Memory B cell (primary cell): ENCODE results near the gene HPCAL1.

ENCODE experiments used
- ATAC-seq: fragments of 150-1000 bp; cut with Tn5 transposase; 2 replicates; pipeline ENCODE4 v1.10.0; 2021; ENCODE audit warnings: low read depth, mild to moderate bottlenecking, moderate library complexity
- DNase-seq, 2 donors: peaks; one replicate each; pipeline ENCODE4 v3.0.0; 2022; ENCODE audit warnings: low spot score in 2 of 2
- H3K27ac Mint-ChIP-seq: one replicate; pipeline ENCODE4 v1.8.0; 2022; ENCODE audit warnings: mild to moderate bottlenecking, moderate library complexity, mixed read lengths
- H3K27me3 Mint-ChIP-seq: one replicate; pipeline ENCODE4 v1.8.0; 2022; ENCODE audit warnings: mixed read lengths
- H3K36me3 Mint-ChIP-seq: one replicate; pipeline ENCODE4 v1.8.0; 2022; ENCODE audit warnings: mild to moderate bottlenecking, mixed read lengths
- H3K4me1 Mint-ChIP-seq: one replicate; pipeline ENCODE4 v1.8.0; 2022; ENCODE audit warnings: mixed read lengths
- H3K4me3 Mint-ChIP-seq: one replicate; pipeline ENCODE4 v1.8.0; 2022; ENCODE audit warnings: mild to moderate bottlenecking, moderate library complexity, mixed read lengths
- H3K9me3 Mint-ChIP-seq: one replicate; pipeline ENCODE4 v1.8.0; 2022; ENCODE audit warnings: mixed read lengths

HPCAL1 gene

GRCh38 chr2:10342245-10342951, 39.7 kb downstream of the HPCAL1 start:
- Mint-ChIP-seq H3K27me3 (no peaks in the 10 kb centered on the region), H3K9me3 (no peaks in the 10 kb centered on the region), H3K27ac (no peak overlapping the region), H3K4me3 (no peak overlapping the region), H3K4me1 (peaks cover 41% of the 10 kb centered on the region), H3K36me3 (peaks cover 9% of the 10 kb centered on the region)
- ATAC-seq (no peak), DNase-seq (no peak)

GRCh38 chr2:10343191-10343590, 40.5 kb downstream of the HPCAL1 start:
- peak overlapping the region; percentile 29 for H3K27ac Mint-ChIP-seq
- peaks cover 40% of the 10 kb centered on the region for H3K4me1 Mint-ChIP-seq
- no peak for ATAC-seq
- no peak for DNase-seq
- H3K9me3 Mint-ChIP-seq: no peaks in the 10 kb centered on the region
- no peak overlapping the region for H3K4me3 Mint-ChIP-seq
- H3K27me3 Mint-ChIP-seq: no peaks in the 10 kb centered on the region
- H3K36me3 Mint-ChIP-seq: peaks cover 5% of the 10 kb centered on the region

GRCh38 chr2:10343658-10344057, 41.0 kb downstream of the HPCAL1 start:
- Mint-ChIP-seq H3K27ac (peak overlapping the region; percentile 29), H3K27me3 (no peaks in the 10 kb centered on the region), H3K36me3 (peaks cover 3% of the 10 kb centered on the region), H3K9me3 (no peaks in the 10 kb centered on the region), H3K4me3 (no peak overlapping the region), H3K4me1 (peaks cover 38% of the 10 kb centered on the region)
- ATAC-seq (no peak), DNase-seq (no peak)

- Mint-ChIP-seq H3K27ac (peak overlapping the region; percentile 64), H3K4me1 (peaks cover 35% of the 10 kb centered on the region), H3K4me3 (no peak overlapping the region), H3K9me3 (no peaks in the 10 kb centered on the region), H3K36me3 (peaks cover 1% of the 10 kb centered on the region), H3K27me3 (no peaks in the 10 kb centered on the region)
- ATAC-seq (no peak), DNase-seq (no peak)
Observed at GRCh38 chr2:10344105-10345066, 41.7 kb downstream of the HPCAL1 start.

GRCh38 chr2:10345126-10345525, 42.4 kb downstream of the HPCAL1 start:
- Mint-ChIP-seq H3K27me3 (no peaks in the 10 kb centered on the region), H3K4me1 (peaks cover 37% of the 10 kb centered on the region), H3K36me3 (peaks cover 1% of the 10 kb centered on the region), H3K27ac (peak overlapping the region; percentile 64), H3K4me3 (no peak overlapping the region), H3K9me3 (no peaks in the 10 kb centered on the region)
- ATAC-seq (no peak), DNase-seq (no peak)

- no peak for ATAC-seq
Observed at GRCh38 chr2:10345813-10346212, 43.1 kb downstream of the HPCAL1 start.

GRCh38 chr2:10346929-10347561, 44.3 kb downstream of the HPCAL1 start:
- Mint-ChIP-seq H3K9me3 (no peaks in the 10 kb centered on the region), H3K4me1 (peaks cover 45% of the 10 kb centered on the region), H3K4me3 (no peak overlapping the region), H3K27me3 (no peaks in the 10 kb centered on the region), H3K36me3 (peaks cover 2% of the 10 kb centered on the region), H3K27ac (no peak overlapping the region)
- ATAC-seq (no peak), DNase-seq (no peak)

More at GRCh38 chr2:10345813-10346212, 43.1 kb downstream of the HPCAL1 start:
- H3K36me3 Mint-ChIP-seq: no peaks in the 10 kb centered on the region
- DNase-seq: no peak
- no peaks in the 10 kb centered on the region for H3K9me3 Mint-ChIP-seq
- H3K4me1 Mint-ChIP-seq: peaks cover 40% of the 10 kb centered on the region
- no peak overlapping the region for H3K4me3 Mint-ChIP-seq
- H3K27me3 Mint-ChIP-seq: no peaks in the 10 kb centered on the region
- no peak overlapping the region for H3K27ac Mint-ChIP-seq

GRCh38 chr2:10347562-10347948, 44.9 kb downstream of the HPCAL1 start:
- Mint-ChIP-seq H3K4me1 (peaks cover 50% of the 10 kb centered on the region), H3K27ac (peak overlapping the region; percentile 48), H3K36me3 (peaks cover 2% of the 10 kb centered on the region), H3K9me3 (no peaks in the 10 kb centered on the region), H3K4me3 (no peak overlapping the region), H3K27me3 (no peaks in the 10 kb centered on the region)
- ATAC-seq (no peak), DNase-seq (no peak)

- ATAC-seq (no peak), DNase-seq (no peak)
- H3K4me1 Mint-ChIP-seq: peaks cover 40% of the 10 kb centered on the region
- H3K36me3 Mint-ChIP-seq: peaks cover 3% of the 10 kb centered on the region
- no peaks in the 10 kb centered on the region for H3K9me3 Mint-ChIP-seq
- H3K27ac Mint-ChIP-seq: no peak overlapping the region
- no peaks in the 10 kb centered on the region for H3K27me3 Mint-ChIP-seq
- H3K4me3 Mint-ChIP-seq: no peak overlapping the region
Observed at GRCh38 chr2:10348891-10349290, 46.2 kb downstream of the HPCAL1 start.

- ATAC-seq (peak; percentile 49), DNase-seq (no peak)
- Mint-ChIP-seq H3K4me3 (no peak overlapping the region), H3K27me3 (no peaks in the 10 kb centered on the region), H3K27ac (peak overlapping the region; percentile 73), H3K4me1 (peaks cover 38% of the 10 kb centered on the region), H3K9me3 (no peaks in the 10 kb centered on the region), H3K36me3 (peaks cover 11% of the 10 kb centered on the region)
Observed at GRCh38 chr2:10350761-10351160, 48.1 kb downstream of the HPCAL1 start.

GRCh38 chr2:10352361-10352760, 49.7 kb downstream of the HPCAL1 start:
- Mint-ChIP-seq H3K4me1 (peaks cover 44% of the 10 kb centered on the region), H3K27ac (peak overlapping the region; percentile 2), H3K9me3 (no peaks in the 10 kb centered on the region), H3K4me3 (no peak overlapping the region), H3K27me3 (no peaks in the 10 kb centered on the region), H3K36me3 (peaks cover 11% of the 10 kb centered on the region)
- DNase-seq (no peak), ATAC-seq (no peak)

GRCh38 chr2:10352972-10353371, 50.3 kb downstream of the HPCAL1 start:
- Mint-ChIP-seq H3K36me3 (peaks cover 11% of the 10 kb centered on the region), H3K27me3 (no peaks in the 10 kb centered on the region), H3K27ac (no peak overlapping the region), H3K4me1 (peaks cover 41% of the 10 kb centered on the region), H3K9me3 (no peaks in the 10 kb centered on the region), H3K4me3 (no peak overlapping the region)
- DNase-seq (no peak), ATAC-seq (no peak)

GRCh38 chr2:10353931-10354330, 51.2 kb downstream of the HPCAL1 start:
- ATAC-seq: no peak
- peaks cover 43% of the 10 kb centered on the region for H3K4me1 Mint-ChIP-seq
- H3K27ac Mint-ChIP-seq: no peak overlapping the region
- no peaks in the 10 kb centered on the region for H3K9me3 Mint-ChIP-seq
- no peak for DNase-seq
- no peak overlapping the region for H3K4me3 Mint-ChIP-seq
- H3K36me3 Mint-ChIP-seq: peaks cover 15% of the 10 kb centered on the region
- no peaks in the 10 kb centered on the region for H3K27me3 Mint-ChIP-seq

- Mint-ChIP-seq H3K9me3 (no peaks in the 10 kb centered on the region), H3K36me3 (peaks cover 16% of the 10 kb centered on the region), H3K27me3 (no peaks in the 10 kb centered on the region), H3K4me3 (no peak overlapping the region), H3K4me1 (peaks cover 43% of the 10 kb centered on the region), H3K27ac (no peak overlapping the region)
- no peak for DNase-seq
- no peak for ATAC-seq
Observed at GRCh38 chr2:10354399-10354798, 51.7 kb downstream of the HPCAL1 start.
